ENCODE measurements around the gene MLX. TPM values are rescaled to one million over a fixed set of nuclear protein-coding genes. Genes with fewer than 3 reads are reported as not detected.

The MLX gene
- total and polyA plus RNA-seq, 8 donors = 39.1 to 101 (median 59.5) TPM

- 71 to 86% (median 76%) methylated on average over 6 of the region's 6 CpGs for WGBS, 5 donors
- no peak for TF ChIP-seq EP300 (IDR thresholded peaks at IDR 0.05)
- no peak for TF ChIP-seq POLR2AphosphoS5 (IDR thresholded peaks at IDR 0.05)
- no peak for TF ChIP-seq POLR2A (IDR thresholded peaks at IDR 0.05)
- no peak for TF ChIP-seq CTCF (IDR thresholded peaks at IDR 0.05)
- Histone ChIP-seq H3K4me3 (no peak overlapping the region), H3K27me3 (no peaks in the 10 kb centered on the region), H3K4me1 (peaks cover 31 to 50% (median 43%) of the 10 kb centered on the region in 4 donors), H3K36me3 (peaks cover 0 to 8% (median 1%) of the 10 kb centered on the region in 4 donors), H3K9me3 (no peaks in the 10 kb centered on the region), H3K27ac (peak overlapping the region in 2 of 5 donors; percentile 8 to 34)
- intact Hi-C loops (cut with DNase I; ENCODE audit: low total_unique reads) = no loop called here
- no peak for DNase-seq
Observed at GRCh38 chr17:42559075-42559474, 7.8 kb upstream of the MLX start.

- Histone ChIP-seq H3K4me1 (peaks cover 30 to 51% (median 46%) of the 10 kb centered on the region in 4 donors), H3K27me3 (no peaks in the 10 kb centered on the region), H3K27ac (peak overlapping the region in 1 of 5 donors; percentile 34), H3K4me3 (no peak overlapping the region), H3K9me3 (no peaks in the 10 kb centered on the region), H3K36me3 (peaks cover 11 to 19% (median 12%) of the 10 kb centered on the region in 4 donors)
- no peak for TF ChIP-seq POLR2AphosphoS5 (IDR thresholded peaks at IDR 0.05)
- TF ChIP-seq EP300 (IDR thresholded peaks at IDR 0.05) = no peak
- no peak for TF ChIP-seq CTCF (IDR thresholded peaks at IDR 0.05)
- no peak for TF ChIP-seq POLR2A (IDR thresholded peaks at IDR 0.05)
- 86 to 92% (median 88%) methylated on average over 3 of the region's 3 CpGs for WGBS, 5 donors
- intact Hi-C loops (cut with DNase I; ENCODE audit: low total_unique reads) = no loop called here
- no peak for DNase-seq
Observed at GRCh38 chr17:42560246-42560645, 6.7 kb upstream of the MLX start.

GRCh38 chr17:42561897-42562387 lies 5.0 kb upstream of the MLX start, which contains the start of gene COASY:
Gene COASY, plus strand, starts transcription at chr17:42562148. Its CDS starts 475 bp downstream, at chr17:42562623.
- WGBS, 5 donors = 0 to 1% (median 0%) methylated on average over 21 to 26 of the region's 26 CpGs
- DNase-seq = peak; percentile 96 to 98
- H3K27me3 ChIP-seq = no peaks in the 10 kb centered on the region
- H3K4me3 ChIP-seq = peak within 1 kb of the TSS; percentile 77 to 97 (median 93)
- H3K36me3 ChIP-seq = peaks cover 22 to 29% (median 23%) of the 10 kb centered on the region in 4 donors
- peaks cover 35 to 54% (median 52%) of the 10 kb centered on the region in 4 donors for H3K4me1 ChIP-seq
- intact Hi-C loops (cut with DNase I; ENCODE audit: low total_unique reads) = no loop called here
- H3K27ac ChIP-seq = peak within 1 kb of the TSS; percentile 91 to 95 (median 94)
- H3K9me3 ChIP-seq = no peaks in the 10 kb centered on the region
- TF ChIP-seq CTCF (IDR thresholded peaks at IDR 0.05) (no peak), POLR2A (IDR thresholded peaks at IDR 0.05) (peak in 1 of 4 donors; percentile 43), POLR2AphosphoS5 (IDR thresholded peaks at IDR 0.05) (peak; percentile 92 to 98 (median 94))

- DNase-seq = no peak
- peak overlapping the region; percentile 91 to 95 (median 94) for H3K27ac ChIP-seq
- 4 to 14% (median 5%) methylated on average over 34 to 48 of the region's 48 CpGs for WGBS, 5 donors
Observed at GRCh38 chr17:42562388-42563142, 4.3 kb upstream of the MLX start.

More at GRCh38 chr17:42562388-42563142, 4.3 kb upstream of the MLX start:
- peak overlapping the region; percentile 77 to 97 (median 93) for H3K4me3 ChIP-seq
- intact Hi-C loops (cut with DNase I; ENCODE audit: low total_unique reads) = no loop called here
- no peaks in the 10 kb centered on the region for H3K9me3 ChIP-seq
- H3K27me3 ChIP-seq = no peaks in the 10 kb centered on the region
- peaks cover 37 to 56% (median 55%) of the 10 kb centered on the region in 4 donors for H3K4me1 ChIP-seq
- peaks cover 22 to 29% (median 23%) of the 10 kb centered on the region in 4 donors for H3K36me3 ChIP-seq
- no peak for TF ChIP-seq EP300 (IDR thresholded peaks at IDR 0.05)
- TF ChIP-seq CTCF (IDR thresholded peaks at IDR 0.05) = no peak
- no peak for TF ChIP-seq POLR2AphosphoS5 (IDR thresholded peaks at IDR 0.05)
- no peak for TF ChIP-seq POLR2A (IDR thresholded peaks at IDR 0.05)
